G401.6 (cell line): ENCODE data around the gene RUNX3.

ENCODE experiments used
- FAIRE-seq: peaks from 2 replicates; lab custom pipeline; 2012; peaks lifted over from hg19 to GRCh38; lab: Jason Lieb, UNC

The RUNX3 gene

GRCh38 chr1:24946861-24947658 is 17.0 kb upstream of the RUNX3 start:
- no peak for FAIRE-seq

GRCh38 chr1:24945354-24946326 is 15.6 kb upstream of the RUNX3 start:
- FAIRE-seq, result no peak

DNA sequence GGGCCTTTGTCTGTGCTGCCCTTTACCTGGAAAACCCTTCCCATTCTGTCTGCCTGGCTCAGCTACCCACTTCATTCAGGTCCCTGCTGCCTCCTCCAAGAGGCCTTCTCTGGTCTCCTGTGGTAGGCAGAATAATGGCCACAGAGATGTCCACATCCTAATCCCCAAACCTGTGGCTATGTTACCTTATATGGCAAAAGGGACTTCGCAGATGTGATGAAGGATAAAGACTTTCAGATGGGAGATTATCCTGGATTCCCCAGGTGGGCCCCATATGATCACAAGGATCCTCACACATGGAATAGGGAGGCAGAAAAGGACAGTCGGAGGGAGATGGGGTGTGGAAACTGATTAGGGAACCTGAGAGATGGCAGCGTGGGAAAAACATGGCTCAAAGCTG is 14.2 kb upstream of the RUNX3 start:
- FAIRE-seq, result no peak

DNA sequence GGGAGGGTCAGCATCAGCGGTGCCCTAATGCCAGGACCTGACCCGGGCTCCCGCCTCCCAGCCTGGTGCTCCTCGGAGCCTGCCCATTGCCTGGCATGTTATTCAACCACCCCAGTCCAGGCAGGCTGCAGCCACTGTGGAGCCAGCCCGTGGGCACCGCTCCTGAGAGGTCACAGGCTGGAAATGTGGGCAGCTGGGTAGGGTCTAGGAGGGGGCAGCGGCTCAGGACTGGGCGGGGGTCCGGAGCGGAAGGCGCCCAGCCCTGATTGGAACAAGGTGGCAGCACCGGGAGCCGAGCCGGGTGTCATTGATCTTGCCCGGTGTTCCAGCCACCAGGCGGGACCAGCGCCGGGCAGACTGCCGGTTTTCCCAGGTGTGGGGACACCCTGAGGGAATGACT is 12.7 kb upstream of the RUNX3 start:
- FAIRE-seq, result no peak

- FAIRE-seq, result no peak
Observed at GRCh38 chr1:24941564-24941963, 11.5 kb upstream of the RUNX3 start.

DNA sequence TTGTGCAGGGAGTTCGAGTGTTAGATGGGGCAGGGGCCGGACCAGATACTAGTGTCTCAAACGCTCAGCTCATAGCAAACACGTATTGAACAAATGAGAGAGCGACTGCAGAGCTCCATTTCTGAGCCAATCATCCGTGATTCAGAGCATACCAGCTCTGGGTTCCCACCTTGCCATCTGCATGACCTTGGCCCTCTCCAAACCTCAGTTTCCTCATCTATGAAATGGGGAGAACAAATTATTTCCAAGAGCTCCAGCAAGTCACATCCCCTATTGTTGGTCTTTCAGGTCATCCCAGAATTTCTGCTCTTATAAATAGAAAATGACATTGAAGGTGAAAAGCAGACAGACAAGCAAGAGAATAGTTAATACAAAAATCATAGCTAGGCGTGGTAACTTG is 10.2 kb upstream of the RUNX3 start:
- FAIRE-seq, result no peak

GRCh38 chr1:24939675-24940193 is 9.7 kb upstream of the RUNX3 start:
- FAIRE-seq, result no peak

GRCh38 chr1:24939040-24939674 is 9.1 kb upstream of the RUNX3 start:
- no peak for FAIRE-seq

DNA sequence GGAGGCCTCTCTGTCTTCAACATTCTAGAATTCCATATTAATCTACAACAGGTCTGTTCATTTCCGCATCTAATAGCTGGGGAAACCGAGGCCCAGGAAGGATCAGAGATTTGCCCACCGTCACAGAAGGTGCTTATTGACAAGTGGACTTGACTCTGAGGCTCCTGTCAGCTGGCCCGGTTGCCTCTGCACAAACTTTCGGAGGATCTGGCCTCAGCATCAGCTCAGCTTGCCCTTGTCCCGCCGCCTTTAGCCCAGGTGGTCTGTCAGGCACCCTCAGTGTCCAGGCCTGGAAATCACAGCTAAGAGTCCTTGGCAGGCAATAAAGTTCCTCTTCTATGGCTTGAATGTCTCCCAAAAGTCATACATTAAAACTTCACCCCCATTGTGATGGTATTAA is 8.2 kb upstream of the RUNX3 start:
- no peak for FAIRE-seq

DNA sequence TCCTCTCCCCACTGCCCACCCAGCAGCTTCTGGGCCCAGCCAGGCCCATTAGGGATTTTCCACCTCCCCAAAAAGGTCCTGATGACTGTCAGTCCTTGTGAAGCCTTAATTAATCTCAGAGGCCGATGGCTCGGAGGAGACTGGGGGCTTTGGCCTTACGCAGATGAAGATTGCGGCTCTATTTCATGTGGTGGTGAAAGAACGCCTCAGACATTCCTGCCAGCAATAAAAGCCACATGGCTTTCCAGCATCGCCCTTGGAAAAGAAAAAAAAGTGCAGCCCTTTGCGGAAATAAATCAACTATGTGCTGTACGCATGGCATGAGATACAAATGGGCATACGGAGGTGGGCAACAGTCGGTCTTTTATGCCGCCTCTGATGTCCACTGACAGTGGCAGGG is 6.6 kb upstream of the RUNX3 start:
- FAIRE-seq, result no peak

- no peak for FAIRE-seq
Observed at GRCh38 chr1:24935615-24936484, 5.8 kb upstream of the RUNX3 start.

DNA sequence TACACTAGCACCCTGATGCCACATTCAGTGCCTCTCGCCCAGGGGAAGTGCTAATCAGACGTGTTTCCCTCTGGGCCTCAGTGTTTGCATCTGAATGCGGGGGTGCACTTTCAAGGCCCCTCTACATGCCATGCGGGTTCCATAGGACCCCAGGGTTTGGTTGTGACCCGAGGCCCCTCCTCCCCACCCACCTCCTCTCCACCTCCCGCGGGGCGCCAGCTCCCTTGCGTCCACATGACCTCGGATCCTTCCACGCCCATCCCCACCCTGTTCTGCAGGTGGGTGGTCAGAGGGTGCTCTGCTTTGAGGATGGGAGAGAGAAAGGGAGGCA is 5.1 kb upstream of the RUNX3 start:
- FAIRE-seq, result no peak

DNA sequence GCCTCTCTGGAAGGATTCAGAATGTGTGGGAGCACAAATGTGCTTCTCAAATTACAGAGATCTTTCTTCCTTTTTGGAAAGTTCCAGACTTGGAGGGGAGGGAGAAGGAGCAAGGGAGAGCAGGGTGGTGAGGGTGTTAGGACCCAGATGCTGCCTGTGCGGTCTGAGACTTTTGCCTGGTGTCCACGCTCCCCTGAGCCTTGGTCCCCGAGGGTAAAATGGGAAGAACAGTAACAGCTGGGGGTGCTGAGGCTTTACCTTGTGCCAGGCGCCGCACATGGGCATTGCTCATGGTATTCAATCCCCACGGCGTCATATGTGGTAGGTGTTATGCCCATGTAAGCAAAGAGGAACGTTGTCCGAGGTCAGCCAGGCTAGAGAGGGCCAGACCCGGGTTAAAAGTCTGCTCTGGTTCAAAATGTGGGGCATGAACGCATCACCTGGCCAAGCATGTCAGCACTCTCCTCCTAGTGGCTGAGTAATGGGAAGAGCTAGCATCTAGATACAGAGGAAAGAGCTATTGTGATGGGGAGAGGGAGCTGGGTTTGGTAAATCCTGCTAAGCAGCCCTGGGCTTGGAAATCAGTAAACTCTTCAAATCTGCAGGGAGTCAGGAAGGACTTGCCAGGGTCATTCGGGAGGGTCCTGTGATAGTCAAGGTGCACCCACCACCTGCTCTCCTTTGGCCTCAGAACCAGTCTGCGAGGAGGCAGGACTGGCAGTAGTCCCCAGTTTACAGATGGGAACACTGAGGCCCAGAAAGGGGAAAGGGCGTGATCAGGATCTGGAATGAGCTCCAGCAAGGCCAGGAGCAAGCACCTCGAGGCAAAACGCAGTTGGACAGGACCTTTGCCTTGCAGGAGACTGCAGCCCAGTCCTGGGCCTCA is 4.5 kb upstream of the RUNX3 start:
- FAIRE-seq, result no peak

DNA sequence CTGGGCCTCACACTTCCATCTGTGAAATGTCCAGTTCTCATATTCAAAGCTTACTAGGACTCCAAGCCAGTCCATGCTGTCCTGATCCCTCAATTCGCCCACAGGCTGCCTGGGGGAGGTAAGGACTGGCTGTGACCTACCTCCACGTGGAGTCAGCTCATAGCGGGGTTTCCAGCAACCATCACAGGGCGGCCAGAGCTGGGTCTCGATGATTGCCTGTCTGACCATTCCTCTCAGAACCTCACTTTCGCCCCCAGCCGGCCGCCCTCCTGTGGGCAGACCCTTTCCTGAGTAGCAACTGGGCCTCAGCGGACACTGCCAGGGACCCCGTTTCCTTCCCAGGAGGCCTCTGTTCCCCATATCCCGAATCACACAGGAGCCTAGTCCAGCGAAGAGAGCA is 3.4 kb upstream of the RUNX3 start:
- FAIRE-seq, result no peak

- no peak for FAIRE-seq
Observed at GRCh38 chr1:24932725-24933294, 2.7 kb upstream of the RUNX3 start.

GRCh38 chr1:24932284-24932683 is 2.2 kb upstream of the RUNX3 start:
- FAIRE-seq, result no peak

DNA sequence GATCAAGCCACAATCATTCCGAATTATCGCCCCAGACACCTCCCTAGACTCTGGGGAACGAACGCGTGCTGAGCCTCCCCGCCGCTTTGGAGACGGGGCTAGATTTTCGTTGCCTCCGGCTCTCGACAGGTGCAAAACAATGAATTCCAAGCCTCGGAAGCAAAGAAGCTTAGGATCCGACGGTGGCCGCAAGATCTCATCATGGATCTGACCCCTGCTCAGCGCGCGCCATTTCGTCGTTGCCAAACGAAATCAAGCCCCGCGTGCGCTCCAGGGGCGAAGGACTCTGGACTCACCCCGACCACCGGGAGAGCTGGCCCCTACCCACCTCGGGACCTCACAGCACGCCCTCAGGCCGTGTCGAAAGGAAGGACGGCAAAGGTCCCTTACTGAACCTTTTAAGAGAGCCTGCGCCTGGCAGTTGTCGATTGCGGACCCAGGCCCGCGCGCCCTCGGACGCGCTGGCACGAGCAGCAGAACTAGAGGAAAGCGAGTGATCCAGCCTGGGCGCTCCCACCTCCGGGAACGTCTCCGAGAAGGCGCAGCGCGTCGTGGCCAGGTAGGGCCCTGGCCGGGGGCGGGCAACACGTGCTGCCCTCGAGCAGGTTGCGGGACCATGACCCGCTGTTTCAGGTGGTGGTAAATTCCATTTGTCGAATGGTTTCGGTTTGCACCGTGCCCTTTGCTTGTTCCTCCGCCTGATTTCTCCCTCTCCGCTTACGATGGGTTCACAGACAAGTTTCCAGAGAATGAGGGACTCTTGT is 1.6 kb upstream of the RUNX3 start:
- FAIRE-seq, result no peak

DNA sequence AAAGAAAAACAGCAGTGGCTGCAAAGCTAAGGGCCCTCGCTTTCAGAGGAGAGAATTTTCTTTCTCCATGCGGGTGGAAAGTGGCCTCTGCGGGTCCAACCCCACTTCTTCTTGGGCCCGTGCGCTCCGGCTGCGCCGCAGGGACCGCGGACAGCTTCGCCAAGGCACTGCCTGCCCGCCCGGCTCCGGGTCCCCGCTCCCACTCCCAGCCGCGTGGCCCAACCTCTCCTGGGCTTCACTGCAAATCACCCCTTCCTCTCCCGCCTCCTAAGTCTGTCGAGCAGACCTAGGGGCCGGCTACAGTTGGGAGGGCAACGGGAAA is 1.0 kb upstream of the RUNX3 start:
- no peak for FAIRE-seq

DNA sequence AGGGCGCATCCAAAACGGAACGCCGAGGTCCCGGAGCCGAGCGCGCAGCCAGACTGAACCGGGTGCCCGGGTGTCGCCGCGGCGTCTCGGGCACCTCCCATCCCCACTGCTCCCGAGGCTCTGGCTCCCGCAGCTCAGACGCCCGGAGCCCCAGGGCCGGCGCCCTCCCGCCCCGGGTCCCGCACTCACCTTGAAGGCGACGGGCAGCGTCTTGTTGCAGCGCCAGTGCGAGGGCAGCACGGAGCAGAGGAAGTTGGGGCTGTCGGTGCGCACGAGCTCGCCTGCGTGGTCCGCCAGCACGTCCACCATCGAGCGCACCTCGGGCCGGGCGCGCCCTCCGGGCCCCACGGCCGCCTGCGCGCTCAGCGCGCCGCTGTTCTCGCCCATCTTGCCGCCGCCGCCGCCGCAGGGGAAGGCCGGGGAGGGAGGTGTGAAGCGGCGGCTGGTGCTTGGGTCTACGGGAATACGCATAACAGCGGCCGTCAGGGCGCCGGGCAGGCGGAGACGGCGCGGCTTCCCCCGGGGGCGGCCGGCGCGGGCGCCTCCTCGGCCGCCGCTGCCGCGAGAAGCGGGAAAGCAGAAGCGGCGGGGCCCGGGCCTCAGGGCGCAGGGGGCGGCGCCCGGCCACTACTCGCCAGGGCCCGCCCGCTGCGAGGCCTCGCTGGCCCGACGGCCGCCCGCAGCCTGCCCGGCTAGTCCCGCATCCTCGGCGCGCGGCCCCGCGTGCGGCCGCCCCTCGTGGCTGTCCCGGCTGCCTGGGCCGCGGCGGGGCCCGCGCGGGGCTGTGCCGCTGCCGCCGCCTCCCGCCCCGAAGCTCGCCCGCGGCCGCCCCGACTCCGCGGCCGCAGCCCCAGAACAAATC is 447 bp downstream of the RUNX3 start:
- no peak for FAIRE-seq
